PFSK-1 (cell line): Measurements from ENCODE around the gene GMEB2.

Experiments used
- POLR2AphosphoS5 ChIP-seq: IDR thresholded peaks from 2 replicates; pipeline ENCODE4 v1.6.1; 2012; ENCODE audit warnings: low read depth, mild to moderate bottlenecking, control low read depth, low read length, moderate library complexity
- REST ChIP-seq, 2 experiments: IDR thresholded peaks; 2 replicates each; pipeline versions ENCODE4 v1.6.1 to v1.8.0; 2011 to 2012; ENCODE audit warnings: low read depth in 2 of 2, low read length in 2 of 2, control low read depth in 1 of 2, inconsistent platforms in 1 of 2, mild to moderate bottlenecking in 1 of 2, moderate library complexity in 1 of 2; ENCODE audit not compliant: insufficient read depth in 1 of 2
- SIN3A ChIP-seq: IDR thresholded peaks from 2 replicates; pipeline ENCODE4 v1.6.1; 2012; ENCODE audit warnings: mild to moderate bottlenecking, low read length, moderate library complexity, borderline replicate concordance; ENCODE audit not compliant: insufficient read depth
- TAF1 ChIP-seq: IDR thresholded peaks from 2 replicates; pipeline ENCODE4 v1.6.1; 2012; ENCODE audit warnings: low read length, control low read depth, borderline replicate concordance; ENCODE audit not compliant: insufficient read depth

- TF ChIP-seq REST (IDR thresholded peaks at IDR 0.05; ENCODE audit: insufficient read depth in 1 of 2, low read depth in 2 of 2, low read length in 2 of 2) (no peak), POLR2AphosphoS5 (no peak), TAF1 (no peak), SIN3A (no peak)
Observed at GRCh38 chr20:63565699-63566335, 61.1 kb downstream of the GMEB2 start.
